Hepatic stellate cell (primary cell): ENCODE data around the gene BMAL1.

Experiments used
- DNase-seq: peaks from one replicate; pipeline ENCODE4 v3.0.0; 2011; ENCODE audit warnings: low spot score

Gene BMAL1

DNA sequence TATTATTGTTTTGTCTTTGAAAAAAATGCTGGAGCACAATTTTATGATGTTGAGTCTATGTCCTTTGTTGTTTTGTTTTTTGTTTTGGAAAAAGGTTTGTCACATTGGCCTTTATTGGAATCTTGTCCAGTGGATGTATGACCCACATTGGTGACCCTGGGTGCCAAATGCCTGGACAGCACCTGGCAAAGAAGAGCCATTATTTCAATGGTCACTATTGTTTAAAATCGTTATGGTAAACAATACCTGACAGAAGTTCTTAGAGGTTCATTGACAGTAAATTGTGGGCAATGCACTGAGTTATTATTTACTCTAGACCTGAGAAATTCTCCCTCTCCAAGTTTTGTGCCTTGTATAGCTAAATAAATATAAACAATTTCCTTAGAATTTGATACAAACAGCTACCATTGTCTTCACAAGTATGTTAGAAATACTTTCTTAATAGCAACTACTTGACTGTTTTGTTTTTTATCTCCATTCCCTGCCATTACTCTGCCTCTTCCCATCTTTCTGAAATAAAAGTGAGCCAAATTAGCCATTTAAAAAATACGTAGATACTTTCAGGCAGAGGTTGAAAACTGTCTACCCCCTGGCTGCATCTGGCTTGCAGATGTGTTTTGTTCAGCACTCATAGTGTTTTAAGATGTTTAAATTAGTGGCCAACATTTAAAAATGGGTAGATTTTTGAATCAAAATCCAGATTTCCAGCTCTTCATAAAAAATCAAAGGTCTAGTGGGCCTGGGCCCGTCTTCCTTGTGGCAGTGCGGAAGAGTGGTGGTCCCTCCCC, 39.9 kb downstream of the BMAL1 start:
- no peak for DNase-seq

DNA sequence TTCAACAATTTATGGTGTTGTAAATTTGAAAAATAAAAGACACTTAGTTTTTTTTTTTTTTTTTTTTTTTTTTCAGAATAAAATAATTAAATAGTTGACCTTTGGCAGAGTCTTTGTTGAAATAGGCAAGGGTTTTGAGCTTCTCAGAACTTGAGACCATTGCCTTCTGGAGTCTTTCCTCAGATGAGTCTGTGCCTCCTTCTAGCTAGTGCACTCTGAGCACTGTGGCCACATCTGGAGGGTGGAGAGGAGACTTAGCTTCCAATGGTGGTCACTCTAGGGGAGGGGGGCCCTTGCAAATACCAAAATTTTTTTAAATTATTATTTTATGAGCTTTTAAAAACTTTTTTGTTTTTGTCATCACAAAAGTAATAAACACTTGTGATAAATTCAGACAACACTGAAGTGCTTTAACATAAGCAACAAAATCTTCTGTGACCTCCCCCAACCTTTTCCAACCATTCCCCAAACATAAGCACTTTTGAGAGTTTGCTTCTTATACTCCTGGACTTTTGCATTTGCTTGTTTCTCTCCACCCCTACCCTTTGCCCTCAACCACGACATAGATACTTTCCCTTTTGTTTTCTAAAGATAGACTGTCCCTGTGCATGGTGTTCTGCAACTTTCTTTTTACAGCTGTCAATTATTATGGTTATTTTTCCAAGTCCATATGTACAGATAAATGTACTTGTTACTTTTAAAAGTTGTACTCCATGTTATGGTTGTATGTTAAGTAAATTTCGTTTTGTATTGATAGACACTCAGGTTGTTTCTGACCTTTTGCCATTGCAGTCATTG, 41.1 kb downstream of the BMAL1 start:
- DNase-seq = no peak

DNA sequence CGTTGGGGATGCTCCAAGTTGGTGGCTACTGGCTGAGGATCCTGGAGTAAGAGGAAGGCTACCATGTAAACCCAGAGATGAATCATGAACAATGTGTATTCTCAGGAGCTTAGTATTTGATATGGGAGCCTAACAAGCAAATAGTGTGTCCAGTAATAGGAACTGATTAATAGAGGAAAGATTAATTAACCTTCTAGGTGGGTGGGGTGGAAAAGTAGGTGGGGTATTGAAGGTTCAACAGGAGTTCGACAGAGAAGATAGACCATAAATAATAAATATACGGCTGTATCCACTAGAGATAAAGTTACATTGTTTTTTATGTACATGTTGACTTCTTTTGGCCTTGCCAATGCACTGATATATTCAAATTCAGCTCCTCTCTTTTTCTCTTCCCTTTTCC, 43.1 kb downstream of the BMAL1 start:
- DNase-seq = no peak

GRCh38 chr11:13321431-13321830, 43.8 kb downstream of the BMAL1 start:
- DNase-seq = no peak

DNA sequence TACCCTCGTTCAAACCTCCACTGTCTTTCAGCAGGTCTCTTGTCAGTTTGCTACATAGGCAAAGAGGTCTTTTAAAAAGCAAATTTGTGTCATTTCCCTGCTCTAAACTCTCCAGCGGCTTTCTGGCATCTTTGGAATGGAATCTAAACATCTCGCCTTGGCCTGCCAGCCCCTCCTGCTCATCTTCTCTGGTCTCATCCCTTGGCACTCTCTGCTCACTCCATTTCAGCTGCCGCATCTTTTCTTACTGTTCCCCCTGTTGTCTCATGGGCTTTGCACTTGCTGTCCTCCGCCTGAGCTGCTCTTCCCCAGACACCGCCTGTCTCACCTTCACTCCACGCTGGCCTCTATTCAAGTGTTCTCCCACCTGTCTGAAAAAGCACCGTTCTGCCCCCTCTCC, 46.6 kb downstream of the BMAL1 start:
- no peak for DNase-seq

- no peak for DNase-seq
Measured at GRCh38 chr11:13324709-13325108, 47.1 kb downstream of the BMAL1 start.

DNA sequence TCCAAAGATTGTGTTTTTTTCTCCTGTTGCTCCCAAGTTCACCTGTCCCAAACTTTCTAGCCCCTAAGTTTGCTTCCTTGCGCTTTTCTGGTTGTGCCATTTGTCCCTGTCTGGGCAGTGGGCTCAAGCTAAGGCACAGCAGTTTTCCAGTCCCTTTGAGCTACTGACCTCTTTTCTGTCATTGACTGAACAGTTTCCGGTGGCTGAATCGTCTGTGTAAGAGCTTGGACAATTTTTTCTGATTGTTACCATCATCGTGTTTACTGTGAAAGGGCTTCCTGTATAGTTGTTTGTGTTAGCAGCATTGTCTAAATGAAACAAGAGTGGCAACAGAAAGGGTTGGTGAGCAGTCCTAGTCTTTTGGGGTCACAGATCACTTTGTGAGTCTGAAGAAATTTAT, 49.8 kb downstream of the BMAL1 start:
- no peak for DNase-seq

DNA sequence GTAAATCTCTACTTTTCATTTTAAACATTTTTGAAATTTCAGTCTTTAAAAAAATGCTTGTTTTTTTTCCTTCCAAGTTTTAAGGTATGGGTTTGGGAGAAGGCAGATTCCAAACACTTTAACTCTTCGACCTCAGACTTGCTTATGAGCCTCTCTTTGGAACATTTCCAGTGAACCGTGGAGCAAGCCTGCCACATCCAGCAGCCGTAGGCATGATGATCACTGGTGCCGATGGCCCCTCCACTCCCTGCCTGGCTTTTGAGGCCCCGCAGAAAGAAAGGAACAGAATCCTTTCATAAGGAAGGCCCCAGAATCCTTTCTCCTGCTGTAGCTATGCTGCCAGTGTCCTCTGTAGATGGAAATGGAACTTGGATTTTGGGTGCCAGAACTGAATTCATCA, 50.7 kb downstream of the BMAL1 start:
- no peak for DNase-seq

GRCh38 chr11:13329670-13330356, 52.2 kb downstream of the BMAL1 start:
- no peak for DNase-seq

DNA sequence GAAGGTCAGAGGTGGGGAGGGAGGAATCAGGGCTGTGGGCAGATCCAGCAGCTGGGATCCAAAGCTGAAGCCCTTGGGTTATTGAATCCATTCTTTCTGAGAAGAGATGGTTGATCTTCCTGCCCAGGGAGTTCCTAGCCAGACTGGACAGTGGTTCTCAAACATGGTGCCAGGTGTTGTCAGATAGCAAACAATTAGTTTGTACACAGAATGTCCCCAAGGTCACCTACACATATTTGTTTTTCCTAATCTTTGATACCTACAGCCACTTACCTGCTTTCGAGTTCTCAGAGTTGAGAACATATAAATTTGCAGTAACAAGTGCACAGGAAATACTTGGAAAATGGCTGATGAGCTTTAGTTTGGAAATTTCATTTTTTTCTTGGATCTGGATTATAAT, 54.5 kb downstream of the BMAL1 start:
- DNase-seq = no peak

DNA sequence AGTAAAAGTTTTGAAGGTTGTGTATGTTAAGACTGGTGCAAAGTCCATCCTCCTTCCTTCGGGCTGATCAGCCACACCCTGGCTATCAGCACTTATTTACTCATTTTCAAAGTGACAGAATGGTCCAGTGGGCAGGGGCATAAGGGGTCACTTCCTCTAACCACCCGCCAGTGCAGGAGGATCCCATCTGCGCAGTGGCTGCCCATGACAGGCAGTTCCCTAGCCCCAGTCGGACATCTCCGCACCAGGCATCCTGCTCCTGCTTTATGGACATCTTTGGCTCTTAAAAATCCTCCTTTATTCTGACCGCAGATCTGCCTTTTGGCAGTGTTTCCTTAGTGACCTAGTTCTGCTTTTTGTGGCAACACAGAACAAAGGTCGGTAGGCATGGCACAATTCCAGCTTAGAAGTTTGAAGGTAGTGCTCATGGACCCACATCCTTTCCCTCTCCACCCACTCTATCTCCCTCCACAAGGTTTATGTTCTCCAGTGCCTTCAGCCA, 55.9 kb downstream of the BMAL1 start:
- DNase-seq = no peak

DNA sequence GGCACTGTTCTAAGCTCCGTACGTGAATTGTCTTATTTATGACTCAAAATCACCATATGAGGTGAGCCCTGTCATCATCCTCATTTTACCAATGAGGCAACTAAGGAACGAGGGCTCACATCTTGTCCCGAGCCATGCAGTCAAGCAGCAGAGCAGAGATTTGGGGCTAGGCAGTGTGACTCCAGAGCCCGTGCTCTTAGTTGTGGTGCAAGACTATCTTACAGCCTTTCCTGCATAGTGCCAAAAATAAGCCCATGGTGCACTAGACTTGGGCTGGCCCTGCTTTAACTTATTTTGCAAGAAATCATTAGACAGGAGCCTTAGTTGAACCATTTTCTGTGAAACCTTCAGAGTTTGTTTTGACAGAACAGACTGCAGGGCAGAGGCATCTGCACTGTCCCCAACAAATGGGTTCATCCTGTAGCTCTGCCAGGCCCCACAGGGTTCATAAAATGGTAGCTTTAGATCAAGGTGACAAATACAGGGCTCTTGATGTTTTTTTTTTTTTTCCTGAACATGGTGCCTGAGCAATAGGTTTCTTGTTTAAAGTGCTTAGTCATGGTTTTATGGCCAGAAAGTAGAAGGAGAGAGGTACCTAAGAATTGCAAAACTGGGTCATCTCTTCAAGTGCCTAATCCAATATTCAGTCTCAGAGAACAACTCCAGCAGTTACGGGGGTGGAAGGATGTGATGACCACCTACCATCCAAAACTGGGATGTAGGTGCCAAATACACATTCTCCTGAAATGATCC, 56.6 kb downstream of the BMAL1 start:
- no peak for DNase-seq

DNA sequence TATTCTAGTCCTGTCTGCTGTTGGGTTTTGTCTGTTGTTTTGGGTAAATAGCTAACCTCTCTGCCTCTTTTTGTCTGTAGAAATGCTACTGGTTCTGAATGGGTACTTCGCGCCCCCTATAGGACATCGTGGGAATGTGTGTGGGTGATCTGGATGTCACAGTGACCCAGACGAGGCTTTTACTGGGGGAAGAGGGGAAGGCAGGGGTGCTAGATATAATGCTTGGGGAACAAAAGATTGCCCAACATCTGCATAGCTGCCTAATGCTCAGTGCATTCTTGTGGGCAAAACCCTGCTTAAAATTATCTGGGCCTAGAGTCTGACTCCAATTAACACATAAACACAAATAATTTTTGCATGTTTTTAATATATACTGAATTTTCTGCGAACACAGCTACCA, 57.7 kb downstream of the BMAL1 start:
- peak; percentile 66 for DNase-seq

DNA sequence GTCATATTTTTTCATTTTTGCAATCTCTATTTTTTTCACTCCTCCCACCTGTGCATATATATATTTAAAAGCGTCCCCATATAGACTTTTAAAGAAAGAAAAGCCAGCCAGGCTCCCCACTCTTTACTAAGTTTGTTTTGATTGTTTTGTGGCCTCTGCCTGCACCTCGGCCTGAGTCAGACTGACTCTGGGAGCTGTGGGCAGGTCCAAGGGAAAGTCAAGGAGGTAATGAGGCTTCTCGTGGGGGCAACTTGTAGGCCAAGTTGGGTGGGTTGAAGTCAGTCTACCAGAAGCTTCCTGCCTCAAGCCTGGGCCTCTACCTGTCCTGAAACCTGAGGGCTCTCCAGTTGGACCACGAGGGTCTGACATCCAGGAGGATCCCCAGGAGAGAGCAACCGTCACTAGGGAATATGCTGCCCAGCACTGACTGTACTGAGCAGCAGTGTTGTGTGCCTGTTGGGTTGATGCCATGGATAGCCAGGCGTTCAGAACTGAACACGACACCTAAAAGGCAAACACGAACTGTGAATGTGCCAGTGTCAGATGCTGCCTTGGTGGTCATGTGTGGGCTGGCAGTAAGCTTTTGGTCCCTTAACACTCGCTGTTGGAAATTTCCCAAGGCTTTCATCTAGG, 58.8 kb downstream of the BMAL1 start:
- DNase-seq = no peak

GRCh38 chr11:13338019-13338426, 60.4 kb downstream of the BMAL1 start:
- peak; percentile 56 for DNase-seq

- DNase-seq = peak; percentile 65
Measured at GRCh38 chr11:13338427-13339069, 61.0 kb downstream of the BMAL1 start.

DNA sequence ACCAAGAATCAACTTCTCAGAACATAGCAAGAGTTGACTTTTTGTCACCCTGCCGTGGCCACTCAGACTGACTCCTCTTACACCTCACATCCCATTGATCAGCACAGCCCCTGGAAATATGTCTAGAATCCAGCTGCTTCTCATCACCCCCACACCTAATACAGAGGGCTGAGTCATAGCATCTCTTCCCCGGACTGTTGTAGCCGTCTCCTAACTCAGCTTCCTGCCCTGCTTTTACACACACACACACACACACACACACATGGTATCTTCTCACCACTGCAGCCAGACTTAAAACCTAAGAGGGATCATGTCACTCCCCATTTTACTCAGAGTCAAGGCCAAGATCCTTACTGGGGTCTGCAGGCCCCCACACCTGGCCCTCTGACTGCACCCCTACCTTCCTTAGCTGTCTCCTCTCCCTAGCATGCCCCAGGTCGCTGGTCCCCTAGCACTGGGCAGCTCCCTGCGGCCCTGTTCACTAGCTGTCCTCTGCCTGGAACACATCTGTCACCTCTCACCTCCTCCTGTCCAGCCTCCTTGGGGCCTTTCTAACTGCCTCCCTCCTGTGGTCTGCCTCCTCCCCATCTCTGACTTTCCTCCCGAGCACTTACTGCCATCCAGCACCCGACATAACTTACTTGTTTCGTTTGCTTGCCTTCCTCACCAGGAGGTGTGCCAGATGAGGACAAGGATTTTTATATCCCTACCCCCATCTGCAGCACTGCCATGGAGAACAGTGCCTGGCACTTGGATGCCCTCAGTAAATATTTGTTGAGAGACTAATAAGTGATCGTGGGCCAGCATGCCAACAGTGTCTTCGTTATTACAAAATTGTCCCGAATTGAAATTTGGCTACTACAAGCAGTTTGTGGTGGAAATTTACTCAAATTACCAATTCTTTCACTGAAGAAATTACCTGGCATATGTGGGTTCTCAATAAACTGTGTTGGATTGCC, 61.9 kb downstream of the BMAL1 start:
- peak; percentile 88 for DNase-seq

GRCh38 chr11:13341026-13341425, 63.4 kb downstream of the BMAL1 start:
- DNase-seq = no peak

DNA sequence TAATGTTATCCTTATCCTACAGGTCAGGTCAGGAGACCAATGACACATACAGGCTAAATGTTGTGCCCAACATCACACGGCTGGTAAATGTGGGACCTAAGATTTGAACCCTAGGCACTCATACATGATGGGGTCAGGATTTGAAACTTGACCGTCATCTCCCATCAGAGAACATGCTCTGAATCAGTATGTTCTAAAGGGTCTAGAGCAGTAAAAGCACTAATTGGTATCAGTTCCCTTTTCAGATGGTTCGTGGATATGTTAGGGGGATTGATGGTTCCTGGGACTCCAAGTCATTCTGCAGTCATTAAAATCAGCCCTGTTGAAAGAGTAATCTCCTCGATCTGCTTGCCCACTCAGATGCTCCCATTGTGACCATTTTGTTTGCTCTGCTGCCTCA, 65.5 kb downstream of the BMAL1 start:
- DNase-seq = no peak
